ENCODE results near the gene CFAP45. TPM values are rescaled to one million over a fixed set of nuclear protein-coding genes. Genes with fewer than 3 reads are reported as not detected.

Gene CFAP45
- total RNA-seq, 1 donor from 2014 or later, result 0.49 TPM

- no peak overlapping the region for H3K4me3 Mint-ChIP-seq (ENCODE audit: unreplicated experiment)
- H3K27me3 Mint-ChIP-seq (ENCODE audit: unreplicated experiment), result peaks cover 14% of the 10 kb centered on the region
- H3K36me3 Mint-ChIP-seq (ENCODE audit: unreplicated experiment), result peaks cover 8% of the 10 kb centered on the region
- DNase-seq, result peak; percentile 67
- TF ChIP-seq, protein P1, sequence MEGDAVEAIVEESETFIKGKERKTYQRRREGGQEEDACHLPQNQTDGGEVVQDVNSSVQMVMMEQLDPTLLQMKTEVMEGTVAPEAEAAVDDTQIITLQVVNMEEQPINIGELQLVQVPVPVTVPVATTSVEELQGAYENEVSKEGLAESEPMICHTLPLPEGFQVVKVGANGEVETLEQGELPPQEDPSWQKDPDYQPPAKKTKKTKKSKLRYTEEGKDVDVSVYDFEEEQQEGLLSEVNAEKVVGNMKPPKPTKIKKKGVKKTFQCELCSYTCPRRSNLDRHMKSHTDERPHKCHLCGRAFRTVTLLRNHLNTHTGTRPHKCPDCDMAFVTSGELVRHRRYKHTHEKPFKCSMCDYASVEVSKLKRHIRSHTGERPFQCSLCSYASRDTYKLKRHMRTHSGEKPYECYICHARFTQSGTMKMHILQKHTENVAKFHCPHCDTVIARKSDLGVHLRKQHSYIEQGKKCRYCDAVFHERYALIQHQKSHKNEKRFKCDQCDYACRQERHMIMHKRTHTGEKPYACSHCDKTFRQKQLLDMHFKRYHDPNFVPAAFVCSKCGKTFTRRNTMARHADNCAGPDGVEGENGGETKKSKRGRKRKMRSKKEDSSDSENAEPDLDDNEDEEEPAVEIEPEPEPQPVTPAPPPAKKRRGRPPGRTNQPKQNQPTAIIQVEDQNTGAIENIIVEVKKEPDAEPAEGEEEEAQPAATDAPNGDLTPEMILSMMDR (IDR thresholded peaks at IDR 0.05; ENCODE audit: partially characterized antibody, unreplicated experiment), result no peak
- peaks cover 22% of the 10 kb centered on the region for H3K4me1 Mint-ChIP-seq (ENCODE audit: low read depth, unreplicated experiment)
- peaks cover 14% of the 10 kb centered on the region for H3K9me3 Mint-ChIP-seq (ENCODE audit: unreplicated experiment)
- H3K27ac Mint-ChIP-seq (ENCODE audit: unreplicated experiment), result peak overlapping the region; percentile 64
Measured at GRCh38 chr1:159927849-159928431, 28.0 kb upstream of the CFAP45 start.

GRCh38 chr1:159927211-159927848 is 27.4 kb upstream of the CFAP45 start:
- no peak for DNase-seq
- H3K27me3 Mint-ChIP-seq (ENCODE audit: unreplicated experiment), result peaks cover 14% of the 10 kb centered on the region
- TF ChIP-seq, protein P1 (IDR thresholded peaks at IDR 0.05; ENCODE audit: partially characterized antibody, unreplicated experiment), result no peak
- H3K36me3 Mint-ChIP-seq (ENCODE audit: unreplicated experiment), result peaks cover 5% of the 10 kb centered on the region
- peak overlapping the region; percentile 64 for H3K27ac Mint-ChIP-seq (ENCODE audit: unreplicated experiment)
- H3K4me3 Mint-ChIP-seq (ENCODE audit: unreplicated experiment), result no peak overlapping the region
- peaks cover 26% of the 10 kb centered on the region for H3K4me1 Mint-ChIP-seq (ENCODE audit: low read depth, unreplicated experiment)
- peaks cover 16% of the 10 kb centered on the region for H3K9me3 Mint-ChIP-seq (ENCODE audit: unreplicated experiment)

DNA sequence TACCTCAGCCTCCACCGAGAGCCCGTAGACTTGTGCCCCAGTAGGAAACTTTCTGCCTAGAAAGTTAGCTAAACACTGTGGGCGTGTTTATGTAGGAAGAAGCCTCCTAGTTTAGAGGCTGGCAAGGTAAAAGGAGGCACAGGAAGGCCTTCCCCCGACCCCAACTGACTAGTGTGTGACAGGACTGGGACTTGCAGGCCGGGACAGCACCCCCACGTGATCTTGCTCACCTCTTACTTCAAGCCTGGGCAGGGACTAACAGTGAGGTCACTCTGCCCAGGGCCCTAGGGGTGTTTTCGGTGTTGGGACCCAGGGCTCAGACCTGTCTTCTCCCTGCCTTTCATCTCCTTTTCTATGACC is 25.7 kb upstream of the CFAP45 start:
- H3K4me3 Mint-ChIP-seq (ENCODE audit: unreplicated experiment), result peak overlapping the region; percentile 90
- TF ChIP-seq, protein P1 (IDR thresholded peaks at IDR 0.05; ENCODE audit: partially characterized antibody, unreplicated experiment), result no peak
- peaks cover 17% of the 10 kb centered on the region for H3K9me3 Mint-ChIP-seq (ENCODE audit: unreplicated experiment)
- H3K27me3 Mint-ChIP-seq (ENCODE audit: unreplicated experiment), result peaks cover 14% of the 10 kb centered on the region
- H3K36me3 Mint-ChIP-seq (ENCODE audit: unreplicated experiment), result peaks cover 11% of the 10 kb centered on the region
- H3K27ac Mint-ChIP-seq (ENCODE audit: unreplicated experiment), result no peak overlapping the region
- H3K4me1 Mint-ChIP-seq (ENCODE audit: low read depth, unreplicated experiment), result peaks cover 28% of the 10 kb centered on the region
- no peak for DNase-seq

GRCh38 chr1:159924791-159925718 is 25.1 kb upstream of the CFAP45 start, which contains the start of gene TAGLN2:
Gene TAGLN2, minus strand, starts transcription at chr1:159925507. Its CDS starts 4,998 bp downstream, at chr1:159920509.
- H3K27ac Mint-ChIP-seq (ENCODE audit: unreplicated experiment), result peak within 1 kb of the TSS; percentile 99
- TF ChIP-seq, protein P1 (IDR thresholded peaks at IDR 0.05; ENCODE audit: partially characterized antibody, unreplicated experiment), result no peak
- peak; percentile 84 for DNase-seq

More at GRCh38 chr1:159924791-159925718, 25.1 kb upstream of the CFAP45 start, which contains the start of gene TAGLN2:
- Mint-ChIP-seq H3K4me3 (ENCODE audit: unreplicated experiment) (peak within 1 kb of the TSS; percentile 90), H3K36me3 (ENCODE audit: unreplicated experiment) (peaks cover 13% of the 10 kb centered on the region), H3K27me3 (ENCODE audit: unreplicated experiment) (peaks cover 14% of the 10 kb centered on the region), H3K9me3 (ENCODE audit: unreplicated experiment) (peaks cover 17% of the 10 kb centered on the region), H3K4me1 (ENCODE audit: low read depth, unreplicated experiment) (peaks cover 28% of the 10 kb centered on the region)

Data from glutamatergic neuron (in vitro differentiated cells).